Psoas muscle (tissue), 8 donors: Measurements from ENCODE around the gene HYAL4. TPM values are rescaled to one million over a fixed set of nuclear protein-coding genes. Genes with fewer than 3 reads are reported as not detected.
"Not testable (repeated sequence)": the region's sequence is repeated elsewhere in the genome, so short reads cannot be mapped to it uniquely, and the experiment has no call there.

Experiments used
- ATAC-seq, 4 donors: fragments of 200-7000 bp; cut with Tn5 transposase; one replicate each; pipeline ENCODE4 v1.9.1; 2020; ENCODE audit warnings: moderate library complexity in 3 of 4, mild to moderate bottlenecking in 2 of 4
- DNase-seq, 2 donors: peaks; one replicate each; pipeline ENCODE4 v3.0.0-alpha.2; 2020
- H3K27ac ChIP-seq: fragments of 200-600 bp; one replicate; pipeline ENCODE4 v1.8.0; 2022
- H3K27me3 ChIP-seq, 3 donors: fragments of 200-600 bp in 1 of 3; one replicate each; pipeline versions ENCODE4 v1.6.1 to v1.8.0; 2013 to 2022; ENCODE audit warnings: low read length in 2 of 3, mild to moderate bottlenecking in 2 of 3, moderate library complexity in 1 of 3; ENCODE audit not compliant: insufficient read depth in 3 of 3
- H3K36me3 ChIP-seq, 2 donors: fragments of 200-600 bp in 1 of 2; one replicate each; pipeline versions ENCODE4 v1.6.1 to v1.8.0; 2013 to 2022; ENCODE audit warnings: low read depth in 1 of 2, mild to moderate bottlenecking in 1 of 2, moderate library complexity in 1 of 2; ENCODE audit not compliant: insufficient read depth in 1 of 2
- H3K4me1 ChIP-seq: fragments of 200-600 bp; one replicate; pipeline ENCODE4 v1.8.0; 2022
- H3K4me3 ChIP-seq: fragments of 200-600 bp; one replicate; pipeline ENCODE4 v1.8.0; 2022; ENCODE audit warnings: mild to moderate bottlenecking
- H3K9me3 ChIP-seq: fragments of 200-600 bp; one replicate; pipeline ENCODE4 v1.8.0; 2022
- WGBS, 3 donors: extraction: QIAGEN DNeasy Blood & Tissue Kit; methylation state at CpG; one replicate each; pipeline versions ENCODE4 v1.1.6 to v1.1.7; 2013; 5-methylcytosine and 5-hydroxymethylcytosine counted together
- intact Hi-C, 2 donors: fragments of 100-400 bp; cut with DNase I; formaldehyde crosslinking; loops; one replicate each; pipeline versions ENCODE4 v1.11.0 to v1.14.2; 2022
- polyA plus RNA-seq, 3 donors: library from polyadenylated mRNA; stranded (reverse); fragments of 200-250 nt; gene quantifications; one replicate each; pipeline ENCODE4 v1.2.3, GENCODE V29; 2013
- total RNA-seq, 4 donors: library from RNA; stranded (reverse); fragmentation: NEBNext Ultra II Directional in 2 of 4; extraction: Animal tissue kit (Norgen Biotek cat#: 25700) in 2 of 4; gene quantifications; one replicate each; pipeline versions ENCODE4 v1.2.1 to v1.2.4, GENCODE V29; 2021 to 2023
- TF ChIP-seq, protein P1 (sequence below): fragments of 200-600 bp; IDR thresholded peaks from one replicate; pipeline ENCODE4 v1.8.0; 2022; ENCODE audit warnings: antibody characterized with exemption
- donor health status: healthy with polysubstance abuse.
- donor health status: DM: no; HTN: no; CAD: no; lungs with moderate emphysema.
- donor health status: Bipolar disorder and iron deficiency.
- donor health status: healthy.
- donor health status: DM: yes; HTN: yes; CAD: no.
- donor health status: DM: no; HTN: no; CAD: no.
- donor health status: DM: no; HTN: no; CAD: no.
- donor health status: DM: yes; HTN: yes; CAD: no.

HYAL4 gene
- total and polyA plus RNA-seq, 7 donors, result 0.13 to 3.2 (median 1.9) TPM; not detected in 1

- DNase-seq, result no peak
- intact Hi-C loops, result no loop called here
- TF ChIP-seq, protein P1, sequence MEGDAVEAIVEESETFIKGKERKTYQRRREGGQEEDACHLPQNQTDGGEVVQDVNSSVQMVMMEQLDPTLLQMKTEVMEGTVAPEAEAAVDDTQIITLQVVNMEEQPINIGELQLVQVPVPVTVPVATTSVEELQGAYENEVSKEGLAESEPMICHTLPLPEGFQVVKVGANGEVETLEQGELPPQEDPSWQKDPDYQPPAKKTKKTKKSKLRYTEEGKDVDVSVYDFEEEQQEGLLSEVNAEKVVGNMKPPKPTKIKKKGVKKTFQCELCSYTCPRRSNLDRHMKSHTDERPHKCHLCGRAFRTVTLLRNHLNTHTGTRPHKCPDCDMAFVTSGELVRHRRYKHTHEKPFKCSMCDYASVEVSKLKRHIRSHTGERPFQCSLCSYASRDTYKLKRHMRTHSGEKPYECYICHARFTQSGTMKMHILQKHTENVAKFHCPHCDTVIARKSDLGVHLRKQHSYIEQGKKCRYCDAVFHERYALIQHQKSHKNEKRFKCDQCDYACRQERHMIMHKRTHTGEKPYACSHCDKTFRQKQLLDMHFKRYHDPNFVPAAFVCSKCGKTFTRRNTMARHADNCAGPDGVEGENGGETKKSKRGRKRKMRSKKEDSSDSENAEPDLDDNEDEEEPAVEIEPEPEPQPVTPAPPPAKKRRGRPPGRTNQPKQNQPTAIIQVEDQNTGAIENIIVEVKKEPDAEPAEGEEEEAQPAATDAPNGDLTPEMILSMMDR, result no peak
Observed at GRCh38 chr7:123845823-123846216, 851 bp downstream of the HYAL4 start.

GRCh38 chr7:123846217-123846891, 1.4 kb downstream of the HYAL4 start:
- no peaks in the 10 kb centered on the region for H3K36me3 ChIP-seq
- H3K27me3 ChIP-seq, result no peaks in the 10 kb centered on the region
- peak overlapping the region; percentile 22 for H3K4me3 ChIP-seq
- no peaks in the 10 kb centered on the region for H3K4me1 ChIP-seq
- 22 to 47% (median 24%) methylated on average over 3 of the region's 3 CpGs for WGBS, 3 donors
- TF ChIP-seq, protein P1, result no peak
- ATAC-seq, result peak; percentile 63 to 95 (median 92)
- no peaks in the 10 kb centered on the region for H3K9me3 ChIP-seq
- H3K27ac ChIP-seq, result peak overlapping the region; percentile 56
- DNase-seq, result peak; percentile 28 to 44
- intact Hi-C loops, result no loop called here

More at GRCh38 chr7:123845823-123846216, 851 bp downstream of the HYAL4 start:
- Histone ChIP-seq H3K27ac (peak overlapping the region; percentile 56), H3K9me3 (no peaks in the 10 kb centered on the region), H3K27me3 (no peaks in the 10 kb centered on the region), H3K36me3 (no peaks in the 10 kb centered on the region), H3K4me1 (no peaks in the 10 kb centered on the region), H3K4me3 (no peak overlapping the region)
- WGBS, 3 donors, result 69 to 78% (median 74%) methylated on average over 1 of the region's 1 CpG
- ATAC-seq, result peak; percentile 37 to 78 (median 68)

- TF ChIP-seq, protein P1, result no peak
- intact Hi-C loops, result no loop called here
Observed at GRCh38 chr7:123847868-123848267, 2.9 kb downstream of the HYAL4 start.

GRCh38 chr7:123849855-123850254, 4.9 kb downstream of the HYAL4 start:
- TF ChIP-seq, protein P1, result no peak

More at GRCh38 chr7:123847868-123848267, 2.9 kb downstream of the HYAL4 start:
- no peak overlapping the region for H3K27ac ChIP-seq
- DNase-seq (no peak), ATAC-seq (no peak)
- no peaks in the 10 kb centered on the region for H3K36me3 ChIP-seq
- no peaks in the 10 kb centered on the region for H3K4me1 ChIP-seq
- no peak overlapping the region for H3K4me3 ChIP-seq
- WGBS, 3 donors, result 67 to 86% (median 86%) methylated on average over 1 of the region's 1 CpG
- peaks cover 3% of the 10 kb centered on the region for H3K9me3 ChIP-seq
- H3K27me3 ChIP-seq, result no peaks in the 10 kb centered on the region

GRCh38 chr7:123851404-123851803, 6.4 kb downstream of the HYAL4 start:
- intact Hi-C loops, ATAC-seq, H3K27me3 ChIP-seq, DNase-seq, H3K4me3 ChIP-seq, H3K36me3 ChIP-seq, H3K27ac ChIP-seq, H3K9me3 ChIP-seq, H3K4me1 ChIP-seq: not testable (repeated sequence)
- 92 to 98% (median 96%) methylated on average over 5 of the region's 5 CpGs for WGBS, 3 donors

More at GRCh38 chr7:123849855-123850254, 4.9 kb downstream of the HYAL4 start:
- Histone ChIP-seq H3K27ac (no peak overlapping the region), H3K9me3 (peaks cover 3% of the 10 kb centered on the region), H3K36me3 (no peaks in the 10 kb centered on the region), H3K27me3 (no peaks in the 10 kb centered on the region), H3K4me3 (no peak overlapping the region), H3K4me1 (no peaks in the 10 kb centered on the region)
- no peak for ATAC-seq
- intact Hi-C loops, result no loop called here
- DNase-seq, result no peak
- 73 to 81% (median 75%) methylated on average over 1 of the region's 1 CpG for WGBS, 3 donors

- H3K36me3 ChIP-seq, H3K27me3 ChIP-seq, H3K9me3 ChIP-seq, H3K4me3 ChIP-seq, ATAC-seq, H3K4me1 ChIP-seq, intact Hi-C loops, H3K27ac ChIP-seq, DNase-seq: not testable (repeated sequence)
- 76 to 79% (median 79%) methylated on average over 2 of the region's 2 CpGs for WGBS, 3 donors
Observed at GRCh38 chr7:123854291-123854690, 9.3 kb downstream of the HYAL4 start.

DNA sequence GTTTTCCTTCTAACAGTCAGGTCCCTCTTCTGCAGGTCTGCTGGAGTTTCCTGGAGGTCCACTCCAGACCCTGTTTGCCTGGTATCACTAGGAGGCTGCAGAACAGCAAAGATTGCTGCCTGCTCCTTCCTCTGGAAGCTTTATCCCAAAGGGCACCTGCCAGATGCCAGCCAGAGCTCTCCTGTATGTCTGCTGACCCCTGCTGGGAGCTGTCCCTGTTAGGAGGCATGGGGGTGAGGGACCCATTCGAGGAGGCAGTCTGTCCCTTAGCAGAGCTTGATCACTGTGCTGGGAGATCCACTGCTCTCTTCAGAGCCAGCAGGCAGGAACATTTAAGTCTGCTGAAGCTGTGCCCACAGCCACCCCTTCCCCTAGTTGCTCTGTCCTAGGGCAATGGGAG, 11.5 kb downstream of the HYAL4 start:
- H3K4me3 ChIP-seq, intact Hi-C loops: not testable (repeated sequence)
- WGBS, 3 donors, result 47 to 59% (median 50%) methylated on average over 1 of the region's 1 CpG

More for the DNA sequence above, 11.5 kb downstream of the HYAL4 start:
- not testable (repeated sequence) for H3K36me3 ChIP-seq, DNase-seq, H3K9me3 ChIP-seq, H3K4me1 ChIP-seq, ATAC-seq, H3K27me3 ChIP-seq, H3K27ac ChIP-seq
